ENCODE measurements around the gene MRPL37.

DNA sequence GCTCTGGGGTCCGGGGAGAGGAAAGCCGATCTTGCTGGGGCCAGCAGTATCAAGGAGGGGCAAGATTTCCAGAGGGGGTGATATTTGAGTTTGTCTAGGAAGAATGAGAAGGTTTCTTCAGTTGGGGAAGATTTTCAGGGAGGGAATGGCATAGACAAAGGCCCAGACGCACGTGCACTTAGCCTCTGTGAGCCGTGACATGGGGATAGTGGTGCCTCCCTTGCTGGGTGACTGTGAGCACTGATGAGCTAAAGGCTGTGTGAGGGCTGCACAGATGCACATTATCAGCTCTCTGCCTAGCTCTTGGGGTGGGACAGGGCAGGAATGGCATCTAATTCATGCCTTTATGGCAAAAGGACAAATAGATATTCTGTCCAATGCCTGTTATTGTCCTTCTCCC lies 49.0 kb upstream of the MRPL37 start:
- TF ChIP-seq POLR2AphosphoS5 (IDR thresholded peaks at IDR 0.05; ENCODE audit: borderline replicate concordance, low read depth, low read length): no peak
- no peak for TF ChIP-seq EZH2 (IDR thresholded peaks at IDR 0.05)
